ENCODE data around the gene NUP214.
"Not testable (repeated sequence)": the region's sequence is repeated elsewhere in the genome, so short reads cannot be mapped to it uniquely, and the experiment has no call there.

NUP214 gene

DNA sequence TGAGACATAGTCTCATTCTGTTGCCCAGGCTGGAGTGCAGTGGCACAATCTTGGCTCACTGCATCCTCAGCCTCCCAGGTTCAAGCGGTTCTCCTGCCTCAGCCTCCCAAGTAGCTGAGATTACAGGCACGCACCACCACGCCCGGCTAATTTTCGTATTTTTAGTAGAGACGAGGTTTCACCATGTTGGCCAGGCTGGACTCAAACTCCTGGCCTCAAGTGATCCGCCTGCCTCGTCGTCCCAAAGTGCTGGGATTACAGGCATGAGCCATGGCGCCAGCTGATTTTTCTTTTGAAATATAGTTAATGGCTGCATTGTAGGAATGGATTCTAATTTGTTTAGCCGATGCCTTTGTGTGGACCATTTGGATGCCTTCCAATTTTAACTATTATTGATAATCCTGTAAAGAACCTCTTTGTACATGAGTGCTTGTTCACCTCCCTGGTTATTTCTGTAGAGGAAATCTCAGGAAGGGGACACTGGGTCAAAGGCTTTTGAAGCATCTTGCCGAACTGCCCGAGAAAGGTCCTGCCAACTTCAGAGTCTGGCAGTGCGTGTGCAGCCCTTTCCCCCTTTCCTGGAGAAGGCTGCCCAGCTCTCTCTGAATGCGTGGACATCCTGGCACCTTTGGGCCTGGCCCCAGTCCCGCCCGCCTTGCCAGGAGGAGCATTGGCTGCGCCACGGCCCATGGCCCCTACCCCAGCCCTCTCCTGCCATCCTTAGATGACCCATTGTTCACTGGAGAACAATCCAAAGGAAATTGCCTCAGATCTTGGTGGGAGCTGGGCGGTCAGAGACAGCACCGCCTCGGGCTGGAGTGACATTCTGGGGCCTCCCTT lies 8.9 kb upstream of the NUP214 start:
- no peak for DNase-seq (ENCODE audit: low read depth in 3 of 3)

GRCh38 chr9:131117121-131117761 lies 8.1 kb upstream of the NUP214 start:
- no peak for DNase-seq (ENCODE audit: low read depth in 3 of 3)

DNA sequence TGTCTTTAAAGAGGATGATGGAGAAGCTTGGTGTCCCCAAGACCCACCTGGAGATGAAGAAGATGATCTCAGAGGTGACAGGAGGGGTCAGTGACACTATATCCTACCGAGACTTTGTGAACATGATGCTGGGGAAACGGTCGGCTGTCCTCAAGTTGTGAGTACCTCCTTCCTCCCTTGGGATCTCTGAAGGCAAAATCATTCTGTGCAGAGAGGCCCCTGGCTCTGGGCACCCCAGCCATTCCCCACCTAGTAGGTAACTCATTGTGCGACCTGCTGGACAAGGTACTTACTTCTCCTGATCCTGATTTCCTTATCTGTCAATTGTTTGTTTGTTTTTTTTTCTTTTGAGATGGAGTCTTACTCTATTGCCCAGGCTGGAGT lies 7.6 kb upstream of the NUP214 start:
- DNase-seq (ENCODE audit: low read depth in 3 of 3) = no peak

DNA sequence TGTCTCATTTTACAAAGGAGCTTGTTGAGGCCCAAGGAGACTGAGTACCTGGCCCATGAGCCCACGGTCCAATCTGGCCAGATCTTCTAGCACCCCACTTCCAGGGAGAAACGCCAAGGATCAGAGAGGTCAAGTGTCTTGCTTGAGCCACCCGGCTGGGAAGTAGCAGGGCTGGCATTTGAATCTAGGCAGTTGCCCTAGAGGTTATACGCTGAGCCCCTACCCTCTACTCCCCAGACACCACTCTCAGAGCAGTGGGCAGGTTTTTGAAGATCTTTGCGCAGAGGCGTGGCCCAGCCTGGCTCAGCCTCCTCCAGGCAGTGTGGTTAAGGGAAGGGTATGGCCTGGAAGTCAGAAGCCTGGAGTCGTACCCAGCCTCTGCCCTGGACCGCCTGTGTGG lies 5.8 kb upstream of the NUP214 start:
- no peak for DNase-seq (ENCODE audit: low read depth in 3 of 3)

DNA sequence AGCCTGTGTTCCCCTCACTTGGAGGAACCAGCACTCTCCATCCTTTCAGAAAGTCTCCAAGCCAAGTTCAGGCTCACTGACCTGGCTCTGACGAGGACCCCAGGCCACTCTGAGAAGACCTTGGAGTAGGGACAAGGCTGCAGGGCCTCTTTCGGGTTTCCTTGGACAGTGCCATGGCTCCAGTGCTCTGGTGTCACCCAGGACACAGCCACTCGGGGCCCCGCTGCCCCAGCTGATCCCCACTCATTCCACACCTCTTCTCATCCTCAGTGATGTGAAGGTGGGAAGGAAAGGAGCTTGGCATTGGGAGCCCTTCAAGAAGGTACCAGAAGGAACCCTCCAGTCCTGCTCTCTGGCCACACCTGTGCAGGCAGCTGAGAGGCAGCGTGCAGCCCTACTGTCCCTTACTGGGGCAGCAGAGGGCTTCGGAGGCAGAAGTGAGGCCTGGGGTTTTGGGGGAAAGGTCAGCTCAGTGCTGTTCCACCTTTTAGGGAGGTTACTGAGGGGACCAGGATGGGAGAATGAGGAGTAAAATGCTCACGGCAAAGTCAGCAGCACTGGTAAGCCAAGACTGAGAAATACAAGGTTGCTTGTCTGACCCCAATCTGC lies 4.7 kb upstream of the NUP214 start:
- DNase-seq (ENCODE audit: low read depth in 3 of 3) = no peak

DNA sequence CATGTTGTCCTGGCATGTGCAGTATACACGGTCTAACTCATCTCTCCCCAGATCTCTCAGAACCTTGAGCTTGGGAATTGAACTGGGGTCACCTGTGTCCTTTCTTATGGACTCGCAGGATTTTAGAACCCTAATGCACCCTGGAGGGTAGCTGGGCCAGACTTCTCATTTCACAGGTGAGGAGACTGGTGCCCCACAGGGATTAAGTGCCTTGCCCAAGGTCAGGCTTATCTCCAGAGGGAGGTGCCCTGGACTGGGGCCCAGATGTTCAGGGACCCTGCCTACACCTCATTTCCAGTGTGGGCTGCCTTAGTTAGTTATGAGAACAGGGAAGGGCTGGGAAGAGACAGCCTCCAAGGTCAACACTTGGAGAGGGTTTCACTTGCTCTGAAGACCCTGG lies 4.0 kb upstream of the NUP214 start:
- no peak for DNase-seq (ENCODE audit: low read depth in 3 of 3)

DNA sequence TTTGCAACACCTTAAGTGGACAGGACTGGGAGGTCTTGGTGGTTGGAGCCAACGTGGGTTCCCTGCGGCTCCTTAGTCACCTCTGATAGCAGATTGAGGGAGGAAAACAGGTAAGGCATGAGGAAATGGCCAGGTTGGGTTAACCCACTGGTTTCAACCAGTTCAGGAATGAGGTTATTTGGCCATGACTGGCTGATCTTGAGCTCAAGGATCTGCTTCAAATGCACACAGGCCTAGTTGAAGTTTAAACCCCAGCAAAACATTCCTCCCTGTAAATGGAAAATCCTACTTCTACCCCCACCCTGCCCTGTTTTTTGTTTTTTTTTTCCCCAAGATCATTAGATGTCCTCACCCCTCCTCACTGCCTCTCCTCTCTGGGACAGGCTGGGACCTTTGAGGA lies 3.2 kb upstream of the NUP214 start:
- no peak for DNase-seq (ENCODE audit: low read depth in 3 of 3)

DNA sequence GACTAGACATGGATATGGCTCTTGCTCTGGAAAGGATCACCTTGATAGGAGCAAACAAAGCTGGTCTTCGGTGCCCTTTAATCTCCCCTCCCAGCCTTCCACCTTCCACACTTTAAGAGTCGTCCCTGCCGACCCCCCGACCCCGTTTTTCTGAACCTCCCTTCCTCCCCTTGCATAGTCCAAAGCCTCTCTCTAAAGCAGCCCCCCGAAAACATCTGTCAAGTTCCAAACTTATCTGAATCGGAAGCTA lies 423 bp upstream of the NUP214 start:
- peak in 1 of 3 donors; percentile 4 for DNase-seq (ENCODE audit: low read depth in 3 of 3)

GRCh38 chr9:131126059-131126426 lies 657 bp downstream of the NUP214 start:
- no peak for DNase-seq (ENCODE audit: low read depth in 3 of 3)

DNA sequence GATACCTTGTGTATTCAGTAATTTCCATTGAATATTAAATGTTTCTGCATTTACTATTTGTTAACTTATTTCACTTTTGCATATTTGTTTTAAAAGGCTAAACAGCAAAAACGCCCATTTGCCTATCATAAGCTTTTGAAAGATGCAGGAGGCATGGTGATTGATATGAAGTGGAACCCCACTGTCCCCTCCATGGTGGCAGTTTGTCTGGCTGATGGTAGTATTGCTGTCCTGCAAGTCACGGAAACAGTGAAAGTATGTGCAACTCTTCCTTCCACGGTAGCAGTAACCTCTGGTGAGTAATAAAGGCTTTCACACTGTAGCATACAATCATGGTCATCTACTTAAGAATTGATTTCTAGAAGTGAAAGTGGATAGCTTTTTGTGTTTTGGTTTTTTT lies 3.8 kb downstream of the NUP214 start:
- no peak for DNase-seq (ENCODE audit: low read depth in 3 of 3)

GRCh38 chr9:131138676-131139075 lies 13.3 kb downstream of the NUP214 start:
- no peak for DNase-seq (ENCODE audit: low read depth in 3 of 3)

- no peak for DNase-seq (ENCODE audit: low read depth in 3 of 3)
These were observed 14.7 kb downstream of the NUP214 start for GRCh38 chr9:131140112-131140511.

DNA sequence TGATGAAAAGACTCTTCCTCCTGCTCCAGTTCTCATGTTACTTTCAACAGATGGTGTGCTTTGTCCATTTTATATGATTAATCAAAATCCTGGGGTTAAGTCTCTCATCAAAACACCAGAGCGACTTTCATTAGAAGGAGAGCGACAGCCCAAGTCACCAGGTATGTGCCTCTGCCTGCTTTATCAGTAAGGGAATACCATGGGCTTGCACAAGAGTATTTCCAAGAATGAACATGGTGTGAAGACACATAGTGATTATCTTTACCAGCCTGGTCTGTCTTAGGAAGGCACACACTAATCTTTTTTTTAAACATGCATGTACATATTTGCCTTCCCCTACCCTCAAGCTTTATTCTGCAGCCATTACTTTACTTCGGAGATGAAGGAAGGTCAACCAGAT lies 15.2 kb downstream of the NUP214 start:
- DNase-seq (ENCODE audit: low read depth in 3 of 3) = no peak

- DNase-seq (ENCODE audit: low read depth in 3 of 3) = no peak
These were observed 16.8 kb downstream of the NUP214 start for GRCh38 chr9:131142160-131142559.

GRCh38 chr9:131144201-131144600 lies 18.8 kb downstream of the NUP214 start:
- no peak for DNase-seq (ENCODE audit: low read depth in 3 of 3)

DNA sequence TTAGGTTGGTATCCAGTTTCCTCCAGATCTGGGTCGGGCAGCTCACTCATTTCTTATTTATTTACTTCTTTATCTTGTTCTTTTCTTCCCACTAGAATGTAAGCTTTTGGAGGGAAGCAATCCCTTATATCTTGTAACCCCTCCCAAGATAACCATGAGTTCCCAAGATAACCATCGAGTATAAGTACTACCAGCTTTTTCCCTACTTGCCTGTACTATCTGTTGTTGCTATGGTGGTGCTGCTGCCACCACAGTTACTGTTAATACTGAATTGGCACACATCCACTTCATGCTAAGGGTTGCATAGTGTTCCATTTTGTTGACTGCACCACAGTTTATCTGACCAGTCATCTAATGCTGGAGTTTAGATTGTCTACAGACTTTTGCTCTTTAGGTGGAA lies 19.9 kb downstream of the NUP214 start:
- DNase-seq (ENCODE audit: low read depth in 3 of 3) = no peak

DNA sequence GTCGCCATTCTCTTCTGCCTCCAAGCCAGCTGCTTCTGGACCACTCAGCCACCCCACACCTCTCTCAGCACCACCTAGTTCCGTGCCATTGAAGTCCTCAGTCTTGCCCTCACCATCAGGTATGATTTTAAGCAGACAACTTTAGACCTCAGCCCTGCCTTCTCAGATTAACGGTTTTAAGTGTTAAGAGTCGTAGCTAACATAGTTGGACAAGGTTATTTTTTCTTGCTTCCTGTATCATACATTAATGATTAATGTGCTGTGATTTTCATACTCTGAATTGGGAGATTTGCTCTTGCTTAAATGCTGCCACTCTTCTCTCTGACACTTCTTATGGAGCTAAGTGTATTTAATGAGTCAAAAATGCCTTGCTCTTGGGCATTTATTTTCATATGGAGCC lies 20.8 kb downstream of the NUP214 start:
- no peak for DNase-seq (ENCODE audit: low read depth in 3 of 3)

DNA sequence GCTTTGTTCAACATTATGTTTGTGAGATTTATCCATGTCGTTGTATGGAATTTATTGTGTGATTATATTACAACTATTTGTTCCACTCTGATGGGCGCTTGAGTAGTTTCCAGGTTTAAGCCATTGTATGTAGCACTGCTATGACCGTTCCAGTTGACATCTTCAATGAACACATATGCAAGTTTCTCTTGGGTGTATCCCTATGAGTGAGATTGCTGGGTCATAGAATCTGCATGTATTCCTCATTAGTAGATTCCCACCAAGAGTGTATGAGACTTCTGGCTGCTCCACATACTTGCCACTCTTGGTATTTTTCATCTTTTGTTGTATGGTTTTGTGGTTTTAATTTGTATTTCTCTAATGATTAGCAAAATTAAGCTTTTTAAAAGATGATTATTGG lies 22.9 kb downstream of the NUP214 start:
- no peak for DNase-seq (ENCODE audit: low read depth in 3 of 3)

DNA sequence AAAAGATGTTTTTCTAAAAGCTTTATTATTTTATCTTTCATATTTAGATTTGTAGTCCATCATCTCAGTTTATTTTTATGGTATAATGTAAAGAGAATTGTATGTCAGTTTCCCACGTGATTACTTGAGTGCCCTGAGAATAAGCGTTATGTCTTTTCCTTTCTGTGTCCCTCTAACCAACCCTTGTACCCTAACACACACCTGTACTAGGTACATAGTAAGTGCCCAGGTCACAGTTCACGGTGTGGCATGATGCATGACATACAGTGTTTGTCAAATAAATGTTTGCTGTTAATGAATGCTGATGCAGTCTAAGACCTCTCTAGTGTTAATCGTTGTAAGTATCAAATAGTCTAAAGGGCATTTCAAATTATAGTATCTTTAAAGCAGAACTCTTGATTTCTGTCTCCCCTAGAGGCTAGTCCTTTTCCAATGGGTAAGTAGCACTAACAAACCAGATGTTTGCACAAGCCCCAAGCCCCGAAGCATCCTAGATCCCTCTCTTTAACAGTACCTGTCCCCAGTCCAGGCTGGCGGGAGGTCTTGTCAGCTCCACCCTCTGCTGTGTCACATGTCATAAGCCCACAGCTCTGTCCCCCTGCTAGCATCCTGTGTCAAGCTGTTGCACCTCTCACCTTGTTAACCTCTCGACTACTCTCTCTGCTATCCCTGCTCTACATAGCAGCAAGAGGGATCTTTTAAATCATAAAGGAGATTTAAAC lies 23.7 kb downstream of the NUP214 start:
- no peak for DNase-seq (ENCODE audit: low read depth in 3 of 3)

DNA sequence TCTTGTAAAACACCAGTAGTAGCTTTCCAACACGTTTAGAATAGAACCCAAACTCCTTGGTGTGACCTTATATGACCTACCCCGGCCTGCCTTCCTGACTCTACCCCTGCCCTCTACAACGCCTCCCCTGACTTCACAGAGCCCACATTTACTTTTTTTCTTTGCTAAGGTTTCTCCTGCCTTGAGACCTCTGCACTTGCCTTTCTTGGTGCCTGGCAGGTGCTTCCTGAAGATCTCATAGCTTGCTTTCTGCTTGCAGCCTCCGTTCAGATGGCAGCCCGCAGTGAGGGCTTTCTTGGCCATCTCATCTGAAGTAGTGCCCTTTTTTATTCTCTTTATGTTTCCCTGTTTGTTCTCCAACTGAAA lies 24.3 kb downstream of the NUP214 start:
- DNase-seq (ENCODE audit: low read depth in 3 of 3) = no peak

- DNase-seq (ENCODE audit: low read depth in 3 of 3) = no peak
These were observed 28.2 kb downstream of the NUP214 start for GRCh38 chr9:131153595-131153994.

DNA sequence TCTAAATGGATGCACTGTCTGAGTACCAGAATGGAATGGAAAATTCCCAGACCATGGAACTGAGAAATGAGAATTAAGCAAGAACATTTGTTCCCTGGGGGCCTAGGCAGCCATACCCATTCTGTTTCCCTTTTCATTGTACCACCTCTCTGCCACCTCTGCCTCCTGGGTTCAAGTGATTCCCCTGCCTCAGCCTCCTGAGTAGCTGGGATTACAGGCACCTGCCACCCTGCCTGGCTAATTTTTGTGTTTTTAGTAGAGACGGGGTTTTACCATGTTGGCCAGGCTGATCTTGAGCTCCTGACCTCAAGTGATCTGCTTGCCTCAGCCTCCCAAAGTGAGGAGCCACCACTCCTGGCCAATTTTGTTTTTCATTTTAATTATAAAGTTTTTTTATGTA lies 33.3 kb downstream of the NUP214 start:
- not testable (repeated sequence) for DNase-seq (ENCODE audit: low read depth in 3 of 3)
